H1 (cell line): ENCODE data around the gene PARG. TPM values are rescaled to one million over a fixed set of nuclear protein-coding genes. Genes with fewer than 3 reads are reported as not detected.
"Not testable (repeated sequence)": the region's sequence is repeated elsewhere in the genome, so short reads cannot be mapped to it uniquely, and the experiment has no call there.

ENCODE experiments used
- CTCF ChIA-PET: fragments of 300-600 bp; sonication (Branson Sonifier 250); formaldehyde crosslinking; loops from one replicate; lab custom pipeline; 2021; ENCODE audit not compliant: partially characterized antibody; lab: Charles Lee
- POLR2A ChIA-PET: fragments of 300-600 bp; sonication (Branson Sonifier 250); formaldehyde crosslinking; loops from one replicate; lab custom pipeline; 2021; ENCODE audit warnings: inconsistent platforms; ENCODE audit not compliant: partially characterized antibody; lab: Charles Lee
- DNase-seq, 2 experiments: peaks; one replicate each; pipeline versions ENCODE4 v3.0.0 to v3.0.0-alpha.2; 2010 to 2022; ENCODE audit warnings: low spot score in 2 of 2, low read depth in 1 of 2, mixed read lengths in 1 of 2
- FAIRE-seq: peaks from 2 replicates; lab custom pipeline; 2011; peaks lifted over from hg19 to GRCh38; lab: Jason Lieb, UNC
- H2AFZ ChIP-seq: 2 replicates; pipeline ENCODE4 v1.8.1; 2012; ENCODE audit warnings: low read length, inconsistent platforms
- H2AK5ac ChIP-seq: 2 replicates; pipeline ENCODE4 v1.6.1; 2013; ENCODE audit warnings: low read depth, low read length
- H2BK120ac ChIP-seq: replicated peaks from 2 replicates; pipeline ENCODE3; 2013; ENCODE audit warnings: low read depth, low read length, inconsistent platforms
- H2BK12ac ChIP-seq: 2 replicates; pipeline ENCODE4 v1.6.1; 2013; ENCODE audit warnings: low read depth, low read length
- H2BK15ac ChIP-seq: 2 replicates; pipeline ENCODE4 v1.6.1; 2013; ENCODE audit warnings: low read length
- H2BK20ac ChIP-seq: 2 replicates; pipeline ENCODE4 v1.6.1; 2013; ENCODE audit warnings: low read length
- H2BK5ac ChIP-seq: 2 replicates; pipeline ENCODE4 v1.6.1; 2013; ENCODE audit warnings: low read depth, low read length
- H3K14ac ChIP-seq: 2 replicates; pipeline ENCODE4 v1.6.1; 2013; ENCODE audit warnings: inconsistent platforms; ENCODE audit not compliant: insufficient read length
- H3K18ac ChIP-seq: 2 replicates; pipeline ENCODE4 v1.6.1; 2013; ENCODE audit warnings: low read length; ENCODE audit errors: extremely low read depth
- H3K23ac ChIP-seq: 2 replicates; pipeline ENCODE4 v1.6.1; 2013; ENCODE audit warnings: inconsistent platforms; ENCODE audit not compliant: insufficient read length
- H3K23me2 ChIP-seq: 2 replicates; pipeline ENCODE4 v1.6.1; 2013; ENCODE audit warnings: low read depth, low read length
- H3K27ac ChIP-seq: 2 replicates; pipeline ENCODE4 v1.6.1; 2011; ENCODE audit warnings: low read depth, low read length, inconsistent platforms
- H3K27me3 ChIP-seq, 4 experiments: replicated peaks in 1 of 4; 1 replicate in 1 of 4; 2 replicates in 3 of 4; pipeline versions ENCODE4 v1.6.1 to v1.8.1; 2011 to 2013; ENCODE audit warnings: low read length in 3 of 4, mild to moderate bottlenecking in 3 of 4, inconsistent platforms in 2 of 4, mixed read lengths in 2 of 4, moderate library complexity in 1 of 4; ENCODE audit not compliant: control insufficient read depth in 3 of 4, insufficient read depth in 3 of 4; ENCODE audit errors: extremely low read depth in 1 of 4
- H3K36me3 ChIP-seq, 4 experiments: 2 replicates each; pipeline versions ENCODE4 v1.6.1 to v1.8.1; 2011 to 2013; ENCODE audit warnings: mild to moderate bottlenecking in 4 of 4, low read length in 3 of 4, moderate library complexity in 2 of 4, control low read depth in 1 of 4, inconsistent platforms in 1 of 4; ENCODE audit not compliant: insufficient read depth in 4 of 4, control insufficient read depth in 2 of 4
- H3K4ac ChIP-seq: replicated peaks from 2 replicates; pipeline ENCODE3; 2013; ENCODE audit warnings: low read length, low read depth, mixed read lengths, inconsistent platforms; ENCODE audit not compliant: insufficient read length
- H3K4me1 ChIP-seq, 4 experiments: replicated peaks in 1 of 4; 1 replicate in 1 of 4; 2 replicates in 3 of 4; pipeline versions ENCODE4 v1.6.1 to v1.8.1; 2011 to 2013; ENCODE audit warnings: low read length in 3 of 4, inconsistent platforms in 2 of 4, mixed read lengths in 1 of 4; ENCODE audit not compliant: insufficient read depth in 4 of 4, control insufficient read depth in 3 of 4
- H3K4me2 ChIP-seq, 2 experiments: 2 replicates each; pipeline versions ENCODE4 v1.6.1 to v1.8.1; 2011 to 2013; ENCODE audit warnings: low read depth in 2 of 2, low read length in 2 of 2, control low read depth in 1 of 2, inconsistent platforms in 1 of 2, mild to moderate bottlenecking in 1 of 2; ENCODE audit not compliant: insufficient read depth in 1 of 2
- H3K4me3 ChIP-seq, 4 experiments: fragments of 200-600, 300-600 bp in 1 of 4; sonication (generic), shearing (Covaris generic), sonication (Bioruptor Twin) in 1 of 4; 2 replicates each; pipeline versions ENCODE4 v1.5.1 to v1.8.1; 2011 to 2016; ENCODE audit warnings: low read length in 4 of 4, low read depth in 3 of 4, control low read depth in 2 of 4, inconsistent platforms in 2 of 4, mild to moderate bottlenecking in 2 of 4, mixed read lengths in 1 of 4, moderate library complexity in 1 of 4; ENCODE audit not compliant: insufficient read depth in 2 of 4; ENCODE audit errors: extremely low read depth in 1 of 4
- H3K56ac ChIP-seq: replicated peaks from 2 replicates; pipeline ENCODE3; 2013; ENCODE audit warnings: low read depth, mild to moderate bottlenecking, mixed read lengths, low read length, inconsistent platforms; ENCODE audit not compliant: insufficient read length
- H3K79me1 ChIP-seq: 2 replicates; pipeline ENCODE4 v1.6.1; 2013; ENCODE audit warnings: low read depth, low read length, control low read depth
- H3K79me2 ChIP-seq, 2 experiments: 2 replicates each; pipeline versions ENCODE4 v1.6.1 to v1.8.1; 2012 to 2013; ENCODE audit warnings: low read length in 2 of 2, mild to moderate bottlenecking in 2 of 2, inconsistent platforms in 1 of 2; ENCODE audit not compliant: insufficient read depth in 2 of 2, control insufficient read depth in 1 of 2
- H3K9ac ChIP-seq, 4 experiments: replicated peaks in 1 of 4; 1 replicate in 1 of 4; 2 replicates in 3 of 4; pipeline versions ENCODE4 v1.6.1 to v1.8.1; 2011 to 2013; ENCODE audit warnings: low read depth in 3 of 4, low read length in 3 of 4, control low read depth in 2 of 4, mild to moderate bottlenecking in 2 of 4, moderate library complexity in 2 of 4, inconsistent platforms in 1 of 4; ENCODE audit errors: extremely low read depth in 1 of 4
- H3K9me3 ChIP-seq, 2 experiments: 2 replicates each; pipeline versions ENCODE4 v1.6.1 to v1.8.1; 2012 to 2013; ENCODE audit warnings: mild to moderate bottlenecking in 2 of 2, moderate library complexity in 2 of 2, control low read depth in 1 of 2, inconsistent platforms in 1 of 2, low read depth in 1 of 2, low read length in 1 of 2, mixed read lengths in 1 of 2; ENCODE audit not compliant: insufficient read depth in 2 of 2
- H4K20me1 ChIP-seq, 2 experiments: replicated peaks in 1 of 2; 2 replicates each; pipeline versions ENCODE3 to v1.8.1; 2011 to 2013; ENCODE audit warnings: inconsistent platforms in 2 of 2, low read length in 2 of 2, mild to moderate bottlenecking in 1 of 2; ENCODE audit not compliant: insufficient read depth in 2 of 2, control insufficient read depth in 1 of 2
- H4K5ac ChIP-seq: 2 replicates; pipeline ENCODE4 v1.6.1; 2013; ENCODE audit warnings: low read length, low read depth, mixed read lengths, inconsistent platforms; ENCODE audit not compliant: insufficient read length
- H4K8ac ChIP-seq: 2 replicates; pipeline ENCODE4 v1.8.0; 2013; ENCODE audit warnings: mild to moderate bottlenecking, moderate library complexity, low read length, inconsistent platforms; ENCODE audit not compliant: insufficient read depth; ENCODE audit errors: extremely low read depth
- H4K91ac ChIP-seq: replicated peaks from 2 replicates; pipeline ENCODE3; 2013; ENCODE audit warnings: low read length, mixed read lengths, inconsistent platforms; ENCODE audit not compliant: insufficient read length
- WGBS, 2 experiments: shearing (Covaris generic) in 1 of 2; methylation state at CpG; one replicate each; pipeline versions ENCODE4 v1.1.6 to v1.1.7; 2013 to 2015; ENCODE audit warnings: low lambda C conversion rate in 2 of 2, mixed read lengths in 2 of 2, inconsistent platforms in 1 of 2, low coverage in 1 of 2, missing lambda C conversion rate in 1 of 2; ENCODE audit not compliant: insufficient replicate concordance in 2 of 2, insufficient coverage in 1 of 2, insufficient read length in 1 of 2; ENCODE audit errors: extremely low coverage in 1 of 2, missing lambda C conversion rate in 1 of 2; 5-methylcytosine and 5-hydroxymethylcytosine counted together
- polyA plus RNA-seq, 7 experiments: library from polyadenylated mRNA; depleted of rRNA in 3 of 7; stranded (reverse) in 5 of 7; unstranded in 2 of 7; fragments of >200 nt in 5 of 7; fragments of 200-250 nt in 2 of 7; gene quantifications; 1 replicate in 5 of 7; 2 replicates in 1 of 7; 4 replicates in 1 of 7; pipeline versions ENCODE4 v1.2.1 to v1.2.3, GENCODE V29; 2011 to 2013; ENCODE audit warnings: missing spikeins in 2 of 7, mixed read lengths in 2 of 7
- total RNA-seq: library from RNA; stranded (reverse); fragmentation: NEBNext Ultra II Directional; extraction: Animal tissue kit (Norgen Biotek cat#: 25700); gene quantifications from 2 replicates; pipeline ENCODE4 v1.2.1, GENCODE V29; 2021

Gene PARG
- total and polyA plus RNA-seq, 2 of the 8 experiments (the other 6 are each of a cell fraction or from before 2014, with no cell fraction given), result 13.3 to 56.2 TPM

DNA sequence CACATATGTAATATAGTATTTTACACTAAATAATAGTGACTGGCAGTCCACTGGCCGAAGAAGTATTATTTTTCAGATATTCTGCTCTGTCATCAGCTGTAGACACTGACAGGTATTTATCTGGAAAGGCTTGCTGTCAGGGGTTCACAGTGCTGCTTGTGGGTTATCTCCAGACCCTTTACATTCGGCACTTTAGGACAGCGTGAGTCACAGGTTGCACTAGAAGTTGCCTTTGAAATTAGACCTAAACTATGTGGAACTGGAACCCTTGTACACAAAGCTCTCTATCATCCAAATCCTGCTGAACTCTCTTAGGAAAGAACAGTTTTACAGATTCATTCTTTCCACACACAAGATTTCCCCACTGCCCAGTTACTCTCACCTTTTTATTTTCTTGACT lies 30.3 kb upstream of the PARG start:
- H3K18ac ChIP-seq, H3K4me1 ChIP-seq, H4K20me1 ChIP-seq, H2BK120ac ChIP-seq, H3K27me3 ChIP-seq, H3K9me3 ChIP-seq, POLR2A ChIA-PET, H4K91ac ChIP-seq, H2BK12ac ChIP-seq, H3K23me2 ChIP-seq, H2AK5ac ChIP-seq, H4K8ac ChIP-seq, H2BK5ac ChIP-seq, H3K79me1 ChIP-seq, H3K27ac ChIP-seq, H3K56ac ChIP-seq, H3K9ac ChIP-seq, H3K14ac ChIP-seq, H3K79me2 ChIP-seq, H3K36me3 ChIP-seq, H3K4ac ChIP-seq, H3K4me3 ChIP-seq, CTCF ChIA-PET, H3K23ac ChIP-seq, H3K4me2 ChIP-seq, H4K5ac ChIP-seq, DNase-seq, H2AFZ ChIP-seq, H2BK15ac ChIP-seq, H2BK20ac ChIP-seq, FAIRE-seq: not testable (repeated sequence)
- 90% methylated on average over 3 of the region's 3 CpGs; no CpG with 5 or more reads in 1 of the 2 experiments for WGBS, 2 experiments

DNA sequence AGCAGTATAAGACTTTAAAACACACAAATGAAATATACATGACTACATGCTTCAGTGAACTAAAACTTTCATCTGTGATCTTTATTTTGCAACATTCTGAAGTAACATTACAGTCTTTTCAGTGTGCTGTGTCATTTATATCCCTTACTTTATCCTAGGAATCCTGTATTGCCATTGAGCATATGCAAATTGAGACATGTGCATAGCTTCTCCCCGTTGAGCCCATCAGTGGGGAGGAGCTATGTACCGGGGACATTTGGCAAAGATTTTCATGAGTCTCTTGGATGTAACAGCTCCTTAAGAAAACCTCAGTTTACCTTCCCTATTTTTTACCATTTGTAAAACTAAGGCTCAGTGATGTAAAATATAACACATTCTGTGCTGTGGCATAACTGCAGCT lies 29.6 kb upstream of the PARG start:
- H3K79me1 ChIP-seq, H3K4me3 ChIP-seq, H3K9ac ChIP-seq, H3K4ac ChIP-seq, H3K79me2 ChIP-seq, H2BK15ac ChIP-seq, H4K91ac ChIP-seq, H2AK5ac ChIP-seq, H3K9me3 ChIP-seq, H3K23me2 ChIP-seq, H4K8ac ChIP-seq, H3K27me3 ChIP-seq, POLR2A ChIA-PET, H4K5ac ChIP-seq, H3K36me3 ChIP-seq, H3K27ac ChIP-seq, H3K14ac ChIP-seq, H2BK5ac ChIP-seq, H2BK12ac ChIP-seq, H3K4me1 ChIP-seq, DNase-seq, H2BK20ac ChIP-seq, H3K56ac ChIP-seq, H3K4me2 ChIP-seq, FAIRE-seq, H3K23ac ChIP-seq, H4K20me1 ChIP-seq, CTCF ChIA-PET, H2BK120ac ChIP-seq, H2AFZ ChIP-seq, H3K18ac ChIP-seq: not testable (repeated sequence)
- 95% methylated on average over 2 of the region's 2 CpGs; no CpG with 5 or more reads in 1 of the 2 experiments for WGBS, 2 experiments
